ENCODE results near the gene JKAMP.

DNA sequence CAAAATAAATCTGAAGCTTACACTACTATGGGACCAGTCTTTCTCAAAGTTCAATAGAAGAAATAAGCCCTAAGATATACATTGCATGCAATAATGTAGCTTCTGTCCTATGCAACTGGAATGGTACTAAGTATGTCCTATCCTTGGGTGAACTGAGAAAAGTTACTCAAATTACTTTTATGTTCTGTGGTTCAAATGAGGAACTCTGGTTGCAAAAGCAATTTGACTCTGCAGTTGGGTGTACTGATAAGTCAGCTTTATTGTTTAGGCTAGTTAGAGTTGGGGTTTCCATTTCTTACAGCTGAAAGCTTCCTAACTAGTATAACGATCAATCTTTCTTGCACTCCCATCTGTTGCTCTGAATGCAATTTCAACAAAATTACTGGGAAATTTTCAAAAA lies 48.3 kb upstream of the JKAMP start:
- TF ChIP-seq POLR2AphosphoS5 (IDR thresholded peaks at IDR 0.05; ENCODE audit: insufficient read depth, low read depth, low read length) (no peak), EZH2 (IDR thresholded peaks at IDR 0.05; ENCODE audit: borderline replicate concordance, low read depth, low read length, severe bottlenecking) (no peak), POLR2A (IDR thresholded peaks at IDR 0.05; ENCODE audit: low read depth, low read length) (no peak), MYC (IDR thresholded peaks at IDR 0.05; ENCODE audit: low read depth, low read length) (no peak), GATA2 (IDR thresholded peaks at IDR 0.05; ENCODE audit: insufficient read depth, insufficient read length, low read depth, low read length) (no peak), FOS (IDR thresholded peaks at IDR 0.05; ENCODE audit: borderline replicate concordance, insufficient read depth, low read length) (no peak)
- TF ChIP-seq, protein P1, sequence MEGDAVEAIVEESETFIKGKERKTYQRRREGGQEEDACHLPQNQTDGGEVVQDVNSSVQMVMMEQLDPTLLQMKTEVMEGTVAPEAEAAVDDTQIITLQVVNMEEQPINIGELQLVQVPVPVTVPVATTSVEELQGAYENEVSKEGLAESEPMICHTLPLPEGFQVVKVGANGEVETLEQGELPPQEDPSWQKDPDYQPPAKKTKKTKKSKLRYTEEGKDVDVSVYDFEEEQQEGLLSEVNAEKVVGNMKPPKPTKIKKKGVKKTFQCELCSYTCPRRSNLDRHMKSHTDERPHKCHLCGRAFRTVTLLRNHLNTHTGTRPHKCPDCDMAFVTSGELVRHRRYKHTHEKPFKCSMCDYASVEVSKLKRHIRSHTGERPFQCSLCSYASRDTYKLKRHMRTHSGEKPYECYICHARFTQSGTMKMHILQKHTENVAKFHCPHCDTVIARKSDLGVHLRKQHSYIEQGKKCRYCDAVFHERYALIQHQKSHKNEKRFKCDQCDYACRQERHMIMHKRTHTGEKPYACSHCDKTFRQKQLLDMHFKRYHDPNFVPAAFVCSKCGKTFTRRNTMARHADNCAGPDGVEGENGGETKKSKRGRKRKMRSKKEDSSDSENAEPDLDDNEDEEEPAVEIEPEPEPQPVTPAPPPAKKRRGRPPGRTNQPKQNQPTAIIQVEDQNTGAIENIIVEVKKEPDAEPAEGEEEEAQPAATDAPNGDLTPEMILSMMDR (IDR thresholded peaks at IDR 0.05; ENCODE audit: extremely low read depth in 1 of 2, insufficient read depth in 1 of 2, low read depth in 1 of 2, low read length in 2 of 2) = no peak

All from endothelial cell of umbilical vein (primary cell).